Kidney (tissue), 14 donors: ENCODE results near the gene TTC33. TPM values are rescaled to one million over a fixed set of nuclear protein-coding genes. Genes with fewer than 3 reads are reported as not detected.

Experiments
- DNase-seq, 5 donors: peaks; one replicate each; pipeline ENCODE4 v3.0.0-alpha.2; 2013 to 2020
- FAIRE-seq: peaks from 2 replicates; lab custom pipeline; 2012; peaks lifted over from hg19 to GRCh38; lab: Jason Lieb, UNC
- H3K27ac ChIP-seq, 2 donors: one replicate each; pipeline ENCODE4 v1.7.0; 2013; ENCODE audit warnings: low read depth in 2 of 2, low read length in 2 of 2, inconsistent platforms in 1 of 2
- H3K27me3 ChIP-seq: one replicate; pipeline ENCODE4 v1.7.1; 2013; ENCODE audit warnings: low read length, inconsistent platforms; ENCODE audit not compliant: control insufficient read depth, insufficient read depth
- H3K36me3 ChIP-seq, 3 donors: one replicate each; pipeline versions ENCODE4 v1.7.0 to v1.7.1; 2013; ENCODE audit warnings: low read length in 3 of 3, control low read depth in 1 of 3, inconsistent platforms in 1 of 3; ENCODE audit not compliant: insufficient read depth in 3 of 3, control insufficient read depth in 2 of 3
- H3K4me1 ChIP-seq, 3 donors: one replicate each; pipeline versions ENCODE4 v1.7.0 to v1.7.1; 2013; ENCODE audit warnings: low read length in 3 of 3, inconsistent platforms in 1 of 3, low read depth in 1 of 3; ENCODE audit not compliant: control insufficient read depth in 2 of 3, insufficient read depth in 2 of 3
- H3K4me3 ChIP-seq, 3 donors: one replicate each; pipeline versions ENCODE4 v1.7.0 to v1.8.1; 2013; ENCODE audit warnings: low read length in 3 of 3, control low read depth in 1 of 3, inconsistent platforms in 1 of 3
- H3K9ac ChIP-seq, 3 donors: one replicate each; pipeline versions ENCODE4 v1.7.0 to v1.7.1; 2013; ENCODE audit warnings: low read length in 3 of 3, control low read depth in 1 of 3, inconsistent platforms in 1 of 3
- H3K9me3 ChIP-seq, 3 donors: one replicate each; pipeline versions ENCODE4 v1.7.0 to v1.7.1; 2013; ENCODE audit warnings: low read length in 3 of 3, control low read depth in 1 of 3, inconsistent platforms in 1 of 3; ENCODE audit not compliant: control insufficient read depth in 2 of 3, insufficient read depth in 1 of 3
- intact Hi-C: fragments of 100-400 bp; cut with DNase I; formaldehyde crosslinking; loops from one replicate; pipeline ENCODE4 v1.11.1; 2022
- polyA plus RNA-seq: library from polyadenylated mRNA; stranded (reverse); fragments of 350-450 nt; fragmentation: Illumina TruSeq; extraction: RNeasy Lipid Tissue Mini Kit (QIAGEN cat#74804); gene quantifications from one replicate; pipeline ENCODE4 v1.2.3, GENCODE V29; 2014; ENCODE audit warnings: low read depth, low replicate concordance; ENCODE audit not compliant: insufficient read depth
- total RNA-seq: library from RNA; stranded (reverse); fragmentation: NEBNext Ultra II Directional; extraction: Animal tissue kit (Norgen Biotek cat#: 25700); gene quantifications from one replicate; pipeline ENCODE4 v1.2.1, GENCODE V29; 2021
- TF ChIP-seq, protein P1 (sequence below): IDR thresholded peaks from 3 replicates; pipeline ENCODE4 v1.5.1; 2012; ENCODE audit warnings: mild to moderate bottlenecking, moderate library complexity, borderline replicate concordance; ENCODE audit not compliant: insufficient read depth; ENCODE audit errors: extremely low read depth
- donor health status: control.
- donor health status: control.
- donor health status: control.
- donor health status: control.
- donor health status: control.
- donor health status: DM: yes; HTN: yes; CAD: no.
- donor health status: Normal renal cell carcinoma (clear cell type).

The TTC33 gene
- total and polyA plus RNA-seq, 2 donors from 2014 or later, result 7.1 to 20.1 TPM

DNA sequence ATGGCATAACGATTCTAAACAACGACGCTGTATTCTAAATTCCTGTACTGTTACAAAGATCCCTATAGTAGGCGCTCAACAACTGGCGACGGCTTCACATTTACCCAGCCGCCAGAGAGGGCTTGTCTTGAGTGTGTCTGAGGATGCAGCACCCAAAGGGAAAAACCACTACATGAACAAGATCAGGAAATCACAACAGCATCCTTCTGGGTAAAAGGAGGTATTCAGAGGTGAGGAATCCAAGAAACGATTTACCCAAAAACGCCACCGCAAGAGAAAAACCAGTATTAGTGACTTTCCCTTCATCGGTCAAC lies 711 bp downstream of the TTC33 start:
- intact Hi-C loops, result no loop called here
- FAIRE-seq, result peak; percentile 73
- Histone ChIP-seq H3K9ac (peak overlapping the region; percentile 85 to 98 (median 97)), H3K36me3 (no peaks in the 10 kb centered on the region), H3K27ac (peak overlapping the region; percentile 90 to 94), H3K27me3 (no peaks in the 10 kb centered on the region), H3K4me3 (peak overlapping the region; percentile 92 to 99 (median 95)), H3K9me3 (no peaks in the 10 kb centered on the region), H3K4me1 (peaks cover 0 to 4% (median 0%) of the 10 kb centered on the region in 3 donors)
- DNase-seq, result peak; percentile 71 to 95 (median 83)
- TF ChIP-seq, protein P1, sequence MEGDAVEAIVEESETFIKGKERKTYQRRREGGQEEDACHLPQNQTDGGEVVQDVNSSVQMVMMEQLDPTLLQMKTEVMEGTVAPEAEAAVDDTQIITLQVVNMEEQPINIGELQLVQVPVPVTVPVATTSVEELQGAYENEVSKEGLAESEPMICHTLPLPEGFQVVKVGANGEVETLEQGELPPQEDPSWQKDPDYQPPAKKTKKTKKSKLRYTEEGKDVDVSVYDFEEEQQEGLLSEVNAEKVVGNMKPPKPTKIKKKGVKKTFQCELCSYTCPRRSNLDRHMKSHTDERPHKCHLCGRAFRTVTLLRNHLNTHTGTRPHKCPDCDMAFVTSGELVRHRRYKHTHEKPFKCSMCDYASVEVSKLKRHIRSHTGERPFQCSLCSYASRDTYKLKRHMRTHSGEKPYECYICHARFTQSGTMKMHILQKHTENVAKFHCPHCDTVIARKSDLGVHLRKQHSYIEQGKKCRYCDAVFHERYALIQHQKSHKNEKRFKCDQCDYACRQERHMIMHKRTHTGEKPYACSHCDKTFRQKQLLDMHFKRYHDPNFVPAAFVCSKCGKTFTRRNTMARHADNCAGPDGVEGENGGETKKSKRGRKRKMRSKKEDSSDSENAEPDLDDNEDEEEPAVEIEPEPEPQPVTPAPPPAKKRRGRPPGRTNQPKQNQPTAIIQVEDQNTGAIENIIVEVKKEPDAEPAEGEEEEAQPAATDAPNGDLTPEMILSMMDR, result peak; percentile 71

DNA sequence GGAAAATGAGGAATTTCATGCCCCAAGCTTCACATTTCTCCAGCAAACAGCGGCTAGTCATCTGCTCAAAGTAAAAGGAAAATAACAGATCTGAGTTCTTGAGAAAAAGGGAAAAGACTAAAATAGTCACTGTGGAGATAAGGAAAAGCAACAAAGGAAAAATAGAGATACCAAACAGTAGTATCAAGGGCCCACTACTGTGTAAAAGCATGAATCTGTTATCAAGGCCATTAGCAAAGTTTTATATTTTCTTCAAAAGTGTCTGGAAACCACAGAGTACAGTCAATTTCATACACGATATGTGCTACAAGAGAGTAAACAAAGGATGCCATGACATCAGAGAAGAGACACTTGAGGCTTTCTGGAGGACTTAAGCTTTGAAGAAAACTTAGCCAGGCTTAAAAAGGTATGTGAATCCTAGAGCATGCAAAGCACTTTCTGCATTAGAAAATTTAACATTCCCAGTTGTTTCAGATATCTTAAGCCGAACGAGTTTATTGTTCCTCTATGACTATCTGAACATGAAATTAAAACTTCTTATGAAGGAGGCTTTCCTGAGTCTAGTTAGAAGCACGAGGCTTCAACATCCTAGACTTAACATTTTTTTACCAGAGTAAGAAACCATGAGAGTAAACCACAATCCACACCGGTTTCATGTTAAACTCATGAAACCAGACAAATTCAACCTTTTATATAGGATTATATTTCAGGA lies 1.2 kb downstream of the TTC33 start:
- no peaks in the 10 kb centered on the region for H3K36me3 ChIP-seq
- no peaks in the 10 kb centered on the region for H3K27me3 ChIP-seq
- DNase-seq (peak in 2 of 5 donors; percentile 68 to 80), FAIRE-seq (no peak)
- H3K4me3 ChIP-seq, result peak overlapping the region; percentile 92 to 99 (median 95)
- intact Hi-C loops, result no loop called here
- H3K9ac ChIP-seq, result peak overlapping the region; percentile 85 to 97 (median 85)
- TF ChIP-seq, protein P1, result no peak
- peaks cover 0 to 4% (median 0%) of the 10 kb centered on the region in 3 donors for H3K4me1 ChIP-seq
- H3K9me3 ChIP-seq, result no peaks in the 10 kb centered on the region
- H3K27ac ChIP-seq, result peak overlapping the region in 1 of 2 donors; percentile 48

DNA sequence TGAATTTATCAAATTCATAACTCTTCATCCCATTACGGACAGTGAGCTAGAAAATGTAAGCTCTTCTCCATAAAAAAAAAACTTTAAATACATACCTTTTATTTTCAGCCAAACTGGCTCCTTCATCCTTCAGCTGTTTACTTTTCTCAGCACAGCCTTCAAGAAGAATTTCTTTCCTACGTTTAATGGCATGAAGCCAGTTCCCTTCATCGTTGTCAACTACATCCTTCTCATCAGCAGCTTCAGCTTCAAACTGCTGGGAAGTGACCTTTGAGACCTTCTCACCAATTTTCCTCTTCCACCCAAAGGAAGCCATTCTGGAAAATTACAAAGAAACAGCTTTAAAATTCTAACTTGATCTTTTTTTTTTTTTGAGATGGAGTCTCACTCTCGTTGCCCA lies 9.1 kb downstream of the TTC33 start:
- Histone ChIP-seq H3K27ac (no peak overlapping the region), H3K36me3 (no peaks in the 10 kb centered on the region), H3K4me1 (no peaks in the 10 kb centered on the region), H3K9ac (no peak overlapping the region), H3K27me3 (no peaks in the 10 kb centered on the region), H3K9me3 (no peaks in the 10 kb centered on the region), H3K4me3 (no peak overlapping the region)
- TF ChIP-seq, protein P1, result no peak
- DNase-seq, result peak in 1 of 5 donors; percentile 29
- FAIRE-seq, result no peak
- intact Hi-C loops, result no loop called here
